ENCODE measurements around the gene SARDH. TPM values are rescaled to one million over a fixed set of nuclear protein-coding genes. Genes with fewer than 3 reads are reported as not detected.

The SARDH gene
- total and polyA plus RNA-seq, 12 donors: 0.81 to 9.6 (median 3.0) TPM

- Histone ChIP-seq H3K27ac (no peak overlapping the region), H3K4me1 (replicated peaks in 1 of 2) (no peaks in the 10 kb centered on the region), H3K36me3 (replicated peaks in 1 of 2) (no peaks in the 10 kb centered on the region), H3K4me3 (no peak overlapping the region), H3K27me3 (no peaks in the 10 kb centered on the region), H3K9me3 (replicated peaks in 1 of 3) (no peaks in the 10 kb centered on the region)
- 87 to 97% (median 93%) methylated on average over 4 to 17 of the region's 17 CpGs for WGBS, 4 donors
- intact Hi-C loops (cut with DNase I): no loop called here
- no peak for DNase-seq
- TF ChIP-seq CTCF (IDR thresholded peaks at IDR 0.05) (no peak), POLR2A (IDR thresholded peaks at IDR 0.05) (no peak)
Observed at GRCh38 chr9:133670466-133670865, 67.7 kb downstream of the SARDH start.

GRCh38 chr9:133669182-133669801 is 68.9 kb downstream of the SARDH start:
- Histone ChIP-seq H3K36me3 (replicated peaks in 1 of 2) (no peaks in the 10 kb centered on the region), H3K4me1 (replicated peaks in 1 of 2) (no peaks in the 10 kb centered on the region), H3K4me3 (no peak overlapping the region), H3K9me3 (replicated peaks in 1 of 3) (no peaks in the 10 kb centered on the region), H3K27ac (no peak overlapping the region), H3K27me3 (no peaks in the 10 kb centered on the region)
- 78 to 90% (median 84%) methylated on average over 8 to 15 of the region's 16 CpGs for WGBS, 4 donors
- no peak for DNase-seq
- intact Hi-C loops (cut with DNase I): no loop called here
- no peak for TF ChIP-seq CTCF (IDR thresholded peaks at IDR 0.05)
- no peak for TF ChIP-seq POLR2A (IDR thresholded peaks at IDR 0.05)

GRCh38 chr9:133667759-133668450 is 70.2 kb downstream of the SARDH start:
- Histone ChIP-seq H3K9me3 (replicated peaks in 1 of 3) (no peaks in the 10 kb centered on the region), H3K4me3 (no peak overlapping the region), H3K27me3 (no peaks in the 10 kb centered on the region), H3K27ac (no peak overlapping the region), H3K4me1 (replicated peaks in 1 of 2) (no peaks in the 10 kb centered on the region), H3K36me3 (replicated peaks in 1 of 2) (no peaks in the 10 kb centered on the region)
- intact Hi-C loops (cut with DNase I): no loop called here
- DNase-seq: no peak
- 45 to 75% (median 65%) methylated on average over 15 to 17 of the region's 17 CpGs for WGBS, 4 donors
- TF ChIP-seq POLR2A (IDR thresholded peaks at IDR 0.05) (no peak), CTCF (IDR thresholded peaks at IDR 0.05) (no peak)

- Histone ChIP-seq H3K4me1 (replicated peaks in 1 of 2) (no peaks in the 10 kb centered on the region), H3K27me3 (no peaks in the 10 kb centered on the region), H3K36me3 (replicated peaks in 1 of 2) (no peaks in the 10 kb centered on the region), H3K9me3 (replicated peaks in 1 of 3) (no peaks in the 10 kb centered on the region), H3K4me3 (no peak overlapping the region), H3K27ac (no peak overlapping the region)
- 73 to 84% (median 80%) methylated on average over 11 of the region's 11 CpGs for WGBS, 4 donors
- intact Hi-C loops (cut with DNase I): no loop called here
- DNase-seq: no peak
- no peak for TF ChIP-seq POLR2A (IDR thresholded peaks at IDR 0.05)
Observed at GRCh38 chr9:133666845-133667244, 71.3 kb downstream of the SARDH start.

- no peaks in the 10 kb centered on the region for H3K4me1 ChIP-seq (replicated peaks in 1 of 2)
- intact Hi-C loops (cut with DNase I): no loop called here
- TF ChIP-seq CTCF (IDR thresholded peaks at IDR 0.05) (no peak), POLR2A (IDR thresholded peaks at IDR 0.05) (no peak)
- no peaks in the 10 kb centered on the region for H3K27me3 ChIP-seq
- no peaks in the 10 kb centered on the region for H3K36me3 ChIP-seq (replicated peaks in 1 of 2)
- DNase-seq: no peak
- WGBS, 4 donors: 73 to 91% (median 83%) methylated on average over 6 to 9 of the region's 9 CpGs
- no peak overlapping the region for H3K27ac ChIP-seq
- H3K9me3 ChIP-seq (replicated peaks in 1 of 3): no peaks in the 10 kb centered on the region
- no peak overlapping the region for H3K4me3 ChIP-seq
Observed at GRCh38 chr9:133666387-133666786, 71.8 kb downstream of the SARDH start.
